Gastrocnemius medialis (tissue), 4 donors: ENCODE measurements around the gene ITGA11.

Source experiments
- POLR2A ChIP-seq, 2 donors: fragments of 450-650 bp; IDR thresholded peaks; one replicate each; pipeline ENCODE4 v1.6.1; 2017; ENCODE audit warnings: antibody characterized with exemption in 2 of 2, mild to moderate bottlenecking in 2 of 2, moderate library complexity in 2 of 2
- TF ChIP-seq, protein P1 (sequence below), 5 experiments: fragments of 450-650 bp in 3 of 5; fragments of 200-600 bp in 2 of 5; sonication (generic) in 2 of 5; IDR thresholded peaks in 4 of 5; conservative IDR thresholded peaks in 1 of 5; 1 replicate in 4 of 5; 2 replicates in 1 of 5; pipeline ENCODE4 v1.5.1; 2016 to 2019; ENCODE audit warnings: antibody characterized with exemption in 5 of 5, mild to moderate bottlenecking in 3 of 5, moderate library complexity in 3 of 5

DNA sequence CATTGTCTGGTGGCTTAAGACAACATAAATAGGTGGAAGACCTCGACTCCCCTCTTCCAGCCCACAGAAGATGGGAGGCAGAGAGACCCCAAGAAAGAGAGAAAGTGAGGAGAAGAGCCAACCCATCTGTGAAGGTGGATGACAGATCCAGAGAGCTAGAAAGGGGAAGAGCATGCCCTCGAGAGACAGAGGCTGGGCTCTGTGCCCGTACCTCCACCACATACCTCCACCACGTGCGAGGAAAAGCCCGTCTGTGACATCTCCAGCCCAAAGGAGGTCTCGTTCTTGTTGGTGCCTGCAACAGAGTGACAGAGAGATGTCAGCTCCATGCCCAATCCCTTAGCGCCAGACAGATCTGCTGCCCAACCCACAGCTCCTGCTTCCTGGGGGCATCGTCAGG is 83.4 kb downstream of the ITGA11 start:
- TF ChIP-seq POLR2A (IDR thresholded peaks at IDR 0.05): no peak
- TF ChIP-seq, protein P1, sequence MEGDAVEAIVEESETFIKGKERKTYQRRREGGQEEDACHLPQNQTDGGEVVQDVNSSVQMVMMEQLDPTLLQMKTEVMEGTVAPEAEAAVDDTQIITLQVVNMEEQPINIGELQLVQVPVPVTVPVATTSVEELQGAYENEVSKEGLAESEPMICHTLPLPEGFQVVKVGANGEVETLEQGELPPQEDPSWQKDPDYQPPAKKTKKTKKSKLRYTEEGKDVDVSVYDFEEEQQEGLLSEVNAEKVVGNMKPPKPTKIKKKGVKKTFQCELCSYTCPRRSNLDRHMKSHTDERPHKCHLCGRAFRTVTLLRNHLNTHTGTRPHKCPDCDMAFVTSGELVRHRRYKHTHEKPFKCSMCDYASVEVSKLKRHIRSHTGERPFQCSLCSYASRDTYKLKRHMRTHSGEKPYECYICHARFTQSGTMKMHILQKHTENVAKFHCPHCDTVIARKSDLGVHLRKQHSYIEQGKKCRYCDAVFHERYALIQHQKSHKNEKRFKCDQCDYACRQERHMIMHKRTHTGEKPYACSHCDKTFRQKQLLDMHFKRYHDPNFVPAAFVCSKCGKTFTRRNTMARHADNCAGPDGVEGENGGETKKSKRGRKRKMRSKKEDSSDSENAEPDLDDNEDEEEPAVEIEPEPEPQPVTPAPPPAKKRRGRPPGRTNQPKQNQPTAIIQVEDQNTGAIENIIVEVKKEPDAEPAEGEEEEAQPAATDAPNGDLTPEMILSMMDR (IDR thresholded peaks at IDR 0.05 in 4 of 5, conservative IDR thresholded peaks at IDR 0.05 in 1 of 5): no peak
